Stimulated activated CD8-positive, alpha-beta memory T cell treated with anti-CD3 and anti-CD28 coated beads, Interleukin-4, amount 100 ng/mL, for 48 hours (primary cell): ENCODE results near the gene KIAA1549.
A peak's percentile ranks its signal among the peaks of the same experiment; 100 is the strongest.
"Not testable (repeated sequence)": the region's sequence is repeated elsewhere in the genome, so short reads cannot be mapped to it uniquely, and the experiment has no call there.

Experiments
- DNase-seq: peaks from one replicate; pipeline ENCODE4 v3.0.0-alpha.2; 2020

Gene KIAA1549

DNA sequence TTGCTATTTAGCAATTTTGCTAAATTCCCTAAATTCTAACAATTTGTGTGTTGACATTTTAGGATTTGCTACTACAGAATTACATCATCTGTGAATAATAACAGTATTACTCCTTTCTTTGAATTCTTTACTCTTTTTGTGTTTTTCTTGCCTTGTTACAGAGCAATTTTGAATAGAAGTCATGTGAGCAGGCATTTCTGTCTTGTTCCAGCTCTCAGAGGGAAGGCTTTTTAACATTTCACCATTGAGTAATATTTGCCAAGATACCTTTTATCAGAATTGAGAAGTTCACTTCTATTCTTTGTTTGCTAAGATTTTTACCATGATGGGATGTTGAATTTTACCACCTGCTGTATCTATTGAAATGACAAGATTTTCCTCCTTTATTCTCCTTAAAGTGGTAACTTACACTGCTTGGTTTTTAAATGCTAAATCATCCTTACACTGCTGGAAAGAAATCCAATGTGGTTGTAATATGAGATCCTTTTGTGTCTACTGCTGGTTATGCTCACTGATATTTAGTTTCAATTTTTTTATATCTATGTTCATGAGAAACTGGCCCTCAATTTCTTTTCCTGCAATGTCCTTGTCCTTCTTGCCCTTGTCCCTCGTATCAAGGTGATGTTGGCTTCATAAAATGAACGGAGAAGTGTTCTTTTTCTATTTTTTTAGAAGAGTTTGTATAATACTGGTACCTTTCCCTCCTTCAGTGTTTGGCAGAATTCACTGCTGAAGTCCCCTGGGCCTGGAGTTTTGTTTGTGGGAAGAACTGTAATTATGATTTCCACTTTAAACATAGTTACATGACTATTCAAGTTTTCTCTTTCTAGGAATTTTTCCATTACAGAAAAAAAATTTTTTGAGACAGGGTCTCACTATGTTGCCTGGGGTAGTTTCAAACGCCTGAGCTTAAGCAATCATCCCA lies 132.9 kb downstream of the KIAA1549 start:
- no peak for DNase-seq

DNA sequence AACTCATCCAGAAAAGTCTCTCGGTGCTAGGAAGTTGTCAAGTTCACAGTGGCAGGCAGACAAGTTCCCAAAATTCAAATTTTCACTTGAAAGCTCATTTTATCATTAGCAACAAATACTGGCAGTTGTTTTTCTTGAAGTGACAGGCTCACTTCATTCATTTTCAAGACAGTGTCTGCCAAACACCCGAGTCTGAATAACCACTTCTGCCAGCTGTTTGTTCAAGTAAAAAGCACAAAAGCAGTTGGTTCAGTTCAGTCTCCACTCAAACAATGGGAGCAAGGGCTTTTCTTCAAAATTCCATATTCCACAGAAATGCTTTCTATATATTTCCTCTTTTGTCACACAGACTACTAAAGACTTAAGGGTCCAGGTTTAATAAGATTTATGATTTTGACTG lies 135.5 kb downstream of the KIAA1549 start:
- no peak for DNase-seq

DNA sequence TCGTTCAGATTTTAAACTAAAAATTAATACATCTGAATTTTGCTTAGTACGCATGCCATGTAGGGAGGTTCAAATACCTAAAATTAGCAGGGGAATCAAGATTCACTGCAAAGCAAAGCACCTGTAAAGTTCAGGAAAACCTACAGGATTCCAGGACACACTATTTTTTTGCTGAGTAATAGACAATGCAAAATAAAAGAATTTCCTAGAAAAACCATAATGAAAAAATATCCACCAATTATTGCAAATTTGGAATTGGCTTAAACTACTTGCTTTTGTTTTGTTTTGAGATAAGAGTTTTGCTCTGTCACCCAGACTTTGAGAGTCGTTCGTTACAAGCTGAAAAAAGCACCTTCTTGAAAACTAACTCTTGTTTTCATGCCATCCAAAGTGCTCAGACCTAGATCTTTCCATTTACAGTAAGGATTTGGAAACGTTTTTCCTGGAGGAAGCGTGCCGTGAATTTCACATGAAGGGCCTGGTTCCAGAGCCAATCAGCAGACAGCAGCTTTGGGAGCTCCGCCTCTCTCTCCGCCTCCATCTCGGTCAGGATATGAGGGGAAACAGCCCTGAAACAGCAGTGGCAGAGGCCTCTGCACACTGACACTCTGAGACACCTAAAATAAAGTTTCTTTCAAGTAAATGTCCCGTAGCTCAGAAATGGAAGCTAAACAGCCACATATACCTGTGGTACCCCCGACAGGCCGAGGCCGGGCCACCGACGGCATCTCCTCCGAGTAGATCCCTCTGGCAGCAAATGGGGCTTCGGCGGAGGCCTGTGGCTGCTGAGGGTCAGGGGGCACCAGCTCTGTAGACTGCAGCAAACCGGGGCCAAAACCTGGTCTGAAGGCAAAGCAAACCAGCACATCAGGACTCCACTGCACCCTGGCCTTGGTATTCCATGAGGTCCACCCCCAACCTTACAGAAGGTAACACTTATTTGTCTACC lies 137.3 kb downstream of the KIAA1549 start:
- no peak for DNase-seq

- no peak for DNase-seq
Measured at GRCh38 chr7:138842111-138842510, 139.1 kb downstream of the KIAA1549 start.

- no peak for DNase-seq
Measured at GRCh38 chr7:138838166-138838565, 143.0 kb downstream of the KIAA1549 start.

GRCh38 chr7:138837627-138838026 lies 143.6 kb downstream of the KIAA1549 start:
- no peak for DNase-seq

DNA sequence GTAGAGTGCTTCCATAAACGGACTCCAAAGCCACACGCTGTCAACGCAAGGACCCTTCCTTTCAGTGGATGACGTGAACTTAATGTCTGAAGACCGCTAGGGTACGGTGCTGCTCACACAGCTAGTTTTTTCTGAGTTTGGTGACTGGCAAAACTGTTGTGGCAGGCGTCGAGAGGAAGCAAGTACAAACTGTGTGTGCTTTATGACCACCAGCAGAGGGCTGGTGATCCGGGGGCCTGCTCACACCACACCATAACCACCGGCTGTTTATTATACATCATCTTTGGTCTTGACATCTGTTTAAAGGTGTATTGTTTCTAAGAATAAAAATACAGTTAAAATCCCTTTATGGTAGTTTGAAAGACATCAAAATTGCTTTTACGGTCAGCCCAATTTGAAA lies 146.1 kb downstream of the KIAA1549 start:
- DNase-seq: no peak

GRCh38 chr7:138834583-138834982 lies 146.6 kb downstream of the KIAA1549 start:
- peak; percentile 35 for DNase-seq

DNA sequence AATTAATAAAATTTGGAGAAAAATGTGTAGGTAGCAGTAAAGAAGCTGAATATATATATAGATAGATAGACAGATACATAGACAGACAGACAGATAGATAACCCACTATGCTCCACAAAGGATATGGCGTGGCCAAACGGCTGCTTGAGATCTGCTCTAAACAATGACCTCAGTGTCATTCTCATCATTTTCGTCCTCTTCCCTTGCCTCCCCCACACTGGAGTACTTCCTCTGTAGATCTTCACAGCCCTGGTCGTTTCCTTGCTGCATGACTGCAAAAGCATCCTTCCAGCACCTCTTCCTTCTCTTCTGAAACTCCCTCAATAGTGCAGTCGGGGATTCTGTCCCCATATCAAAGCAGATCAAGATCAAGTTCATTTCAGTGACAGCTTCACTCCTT lies 147.6 kb downstream of the KIAA1549 start:
- no peak for DNase-seq

DNA sequence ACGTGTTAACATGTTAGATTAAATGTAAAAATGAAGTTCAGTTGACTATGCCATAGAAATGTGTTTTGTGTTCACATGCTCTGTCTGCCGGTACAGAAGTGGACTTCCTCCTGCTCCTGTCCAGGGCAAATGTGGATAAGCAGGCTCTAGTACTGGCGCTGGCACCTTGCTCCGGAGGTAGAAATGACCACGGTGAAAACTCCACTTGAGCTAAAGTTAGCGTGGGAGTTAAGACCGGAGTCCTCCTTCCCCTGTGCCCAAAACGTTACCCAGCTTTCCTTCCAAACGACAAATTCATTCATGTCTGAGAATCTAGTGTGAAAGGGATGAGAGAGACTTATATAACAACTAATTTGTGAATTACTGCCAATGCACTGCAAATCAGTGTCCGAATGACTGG lies 148.2 kb downstream of the KIAA1549 start:
- no peak for DNase-seq

GRCh38 chr7:138829335-138829734 lies 151.9 kb downstream of the KIAA1549 start:
- DNase-seq: no peak

DNA sequence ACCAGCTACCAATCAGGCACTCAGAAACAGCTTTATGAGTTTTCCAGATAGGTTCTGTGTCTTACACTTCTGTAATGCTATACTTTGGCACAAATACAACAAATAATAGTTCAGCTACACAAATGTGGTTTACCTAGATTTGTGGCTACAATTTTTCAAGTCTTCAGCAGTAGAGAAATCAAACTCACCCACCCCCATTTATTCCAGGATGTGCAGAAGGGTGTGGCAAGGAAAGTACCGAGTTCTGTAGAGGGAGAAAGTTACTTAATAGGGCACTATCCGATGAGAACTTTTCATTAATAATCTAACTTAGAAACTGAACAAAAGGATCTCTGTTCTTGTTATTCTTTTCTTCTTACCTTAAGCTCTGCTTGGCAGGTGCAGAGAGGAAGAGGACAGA lies 152.9 kb downstream of the KIAA1549 start:
- DNase-seq: no peak

GRCh38 chr7:138825049-138825721 lies 156.0 kb downstream of the KIAA1549 start:
- no peak for DNase-seq

DNA sequence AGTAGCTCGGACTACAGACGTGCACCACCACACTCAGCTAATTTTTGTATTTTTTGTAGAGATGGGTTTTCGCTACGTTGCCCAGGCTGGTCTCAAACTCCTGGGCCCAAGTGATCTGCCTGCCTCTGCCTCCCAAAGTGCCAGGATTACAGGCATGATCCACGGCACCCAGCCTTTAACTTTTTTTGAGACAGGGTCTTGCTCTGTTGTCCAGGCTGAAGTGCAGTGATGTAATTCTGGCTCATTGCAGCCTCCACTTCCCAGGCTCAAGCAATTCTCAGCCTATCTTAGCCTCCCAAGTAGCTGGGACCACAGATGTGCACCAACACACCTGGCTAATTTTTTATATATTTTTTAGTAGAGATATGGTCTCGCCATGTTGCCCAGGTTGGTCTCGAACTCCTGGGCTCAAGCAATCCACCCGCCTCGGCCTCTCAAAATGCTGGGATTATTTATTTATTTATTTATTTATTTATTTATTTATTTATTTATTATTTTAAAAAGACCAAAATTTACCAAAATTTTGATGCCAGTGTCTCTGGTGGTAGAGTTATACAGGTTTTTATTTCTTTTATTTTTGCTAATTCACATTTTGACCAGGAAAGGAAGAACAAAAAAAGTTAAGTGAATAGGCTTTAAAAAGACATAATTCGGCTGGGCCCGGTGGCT lies 158.2 kb downstream of the KIAA1549 start:
- DNase-seq: no peak

GRCh38 chr7:138821912-138822311 lies 159.3 kb downstream of the KIAA1549 start:
- DNase-seq: no peak

GRCh38 chr7:138819625-138820024 lies 161.6 kb downstream of the KIAA1549 start:
- DNase-seq: no peak

GRCh38 chr7:138816650-138817049 lies 164.5 kb downstream of the KIAA1549 start:
- DNase-seq: no peak

GRCh38 chr7:138814816-138815332 lies 166.3 kb downstream of the KIAA1549 start:
- no peak for DNase-seq

DNA sequence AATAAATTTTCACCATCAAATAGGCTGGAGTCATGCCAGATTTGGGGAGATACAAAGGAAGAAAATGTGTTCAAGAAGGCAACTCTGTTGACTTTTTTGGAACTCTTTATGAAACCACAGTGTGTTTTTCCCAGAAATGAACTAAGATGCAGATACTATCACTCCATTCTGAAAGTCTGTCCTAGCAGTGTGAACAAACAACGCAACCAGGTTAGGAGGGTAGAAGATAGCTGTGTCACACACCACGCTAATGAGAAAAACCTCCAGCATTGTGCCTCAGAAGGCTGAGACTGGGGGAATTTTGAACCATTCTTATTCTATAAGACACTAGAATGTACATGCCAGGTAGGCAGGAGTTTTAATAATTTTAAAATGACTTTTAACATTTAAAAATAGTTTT lies 167.2 kb downstream of the KIAA1549 start:
- DNase-seq: no peak

- not testable (repeated sequence) for DNase-seq
Measured at GRCh38 chr7:138811327-138811726, 169.9 kb downstream of the KIAA1549 start.

DNA sequence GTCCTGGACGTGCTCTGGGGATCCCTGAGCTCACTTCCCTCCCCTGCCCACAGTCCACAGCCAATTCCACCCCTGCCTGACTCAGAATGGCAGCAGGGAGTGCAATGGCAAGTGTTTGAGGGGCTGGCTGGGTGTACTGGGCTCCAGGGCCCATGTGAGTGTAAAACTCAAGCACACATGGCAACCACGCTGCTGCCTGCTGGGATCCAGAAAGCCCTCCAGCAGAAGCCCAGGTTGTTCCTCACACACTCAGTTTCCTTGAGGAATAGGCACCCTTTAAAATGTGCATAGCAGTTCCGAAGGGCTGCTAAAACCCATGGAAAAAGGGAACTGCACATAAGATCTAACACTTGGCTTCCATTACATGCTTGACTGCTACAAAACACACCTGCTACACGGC lies 171.8 kb downstream of the KIAA1549 start:
- DNase-seq: no peak

DNA sequence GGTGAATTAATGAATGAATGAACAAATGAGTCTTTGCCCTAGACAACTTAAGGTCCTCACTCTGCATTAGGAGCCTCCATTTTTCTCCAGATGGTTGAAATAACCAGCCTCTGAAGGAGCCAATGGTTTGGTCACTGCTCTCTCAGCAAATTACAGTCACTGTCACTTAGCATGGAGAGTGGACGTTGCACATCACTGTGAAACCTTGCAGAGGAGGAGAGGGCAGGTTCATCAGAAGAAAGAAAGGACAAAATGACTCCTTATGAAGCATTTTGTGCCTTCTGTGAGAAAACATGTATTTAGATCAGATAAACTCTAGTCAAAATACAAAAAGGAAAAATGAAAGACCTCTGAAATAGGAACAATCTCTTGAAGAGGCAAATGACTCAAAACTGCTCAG lies 176.6 kb downstream of the KIAA1549 start:
- DNase-seq: no peak
